Mucosa of gallbladder (tissue), 1 donor: ENCODE results near the gene SNX18. TPM values are rescaled to one million over a fixed set of nuclear protein-coding genes. Genes with fewer than 3 reads are reported as not detected.

Source experiments
- DNase-seq: peaks from one replicate; pipeline ENCODE4 v3.0.0-alpha.2; 2020; ENCODE audit warnings: low spot score
- total RNA-seq: library from RNA; stranded (reverse); gene quantifications from one replicate; pipeline ENCODE4 v1.2.1, GENCODE V29; 2021
- donor health status: DM: no; HTN: no; CAD: no.

Gene SNX18
- total RNA-seq, 1 donor from 2014 or later: 49.9 TPM

DNA sequence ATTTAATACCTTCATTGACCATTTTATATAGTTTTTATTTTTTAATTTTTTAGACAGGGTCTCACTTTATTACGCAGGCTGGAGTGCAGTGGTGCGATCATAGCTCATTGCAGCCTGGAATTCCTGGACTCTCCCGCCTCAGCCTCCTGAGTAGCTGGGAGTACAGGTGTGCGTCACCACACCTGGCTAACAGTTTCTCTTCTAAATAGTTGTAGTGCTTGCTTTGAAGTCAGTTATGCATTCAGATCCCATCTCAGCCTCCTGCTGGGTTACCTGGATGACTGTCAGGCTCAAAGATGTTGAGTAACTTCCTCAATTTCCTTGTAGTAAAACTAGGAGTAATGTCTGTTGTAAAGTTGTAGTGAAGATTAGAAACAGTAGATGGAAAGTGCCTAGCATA lies 21.4 kb downstream of the SNX18 start:
- DNase-seq: no peak

DNA sequence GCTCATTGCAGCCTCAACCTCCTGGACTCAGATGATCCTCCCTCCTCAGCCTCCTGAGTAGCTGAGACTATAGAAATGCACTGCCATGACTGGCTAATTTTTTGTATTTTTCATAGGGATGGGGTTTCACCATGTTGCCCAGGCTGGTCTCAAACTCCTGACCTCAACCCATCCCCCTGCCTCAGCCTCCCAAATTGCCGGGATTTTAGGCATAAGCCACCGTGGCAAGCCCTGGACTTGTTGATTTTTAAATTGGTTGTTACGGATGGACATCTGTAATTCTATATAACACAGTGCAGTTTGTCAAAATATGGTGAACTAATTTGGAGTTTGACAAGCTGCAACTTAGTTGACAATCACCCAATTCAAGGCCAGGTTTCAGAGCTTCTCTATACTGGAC lies 22.7 kb downstream of the SNX18 start:
- no peak for DNase-seq

DNA sequence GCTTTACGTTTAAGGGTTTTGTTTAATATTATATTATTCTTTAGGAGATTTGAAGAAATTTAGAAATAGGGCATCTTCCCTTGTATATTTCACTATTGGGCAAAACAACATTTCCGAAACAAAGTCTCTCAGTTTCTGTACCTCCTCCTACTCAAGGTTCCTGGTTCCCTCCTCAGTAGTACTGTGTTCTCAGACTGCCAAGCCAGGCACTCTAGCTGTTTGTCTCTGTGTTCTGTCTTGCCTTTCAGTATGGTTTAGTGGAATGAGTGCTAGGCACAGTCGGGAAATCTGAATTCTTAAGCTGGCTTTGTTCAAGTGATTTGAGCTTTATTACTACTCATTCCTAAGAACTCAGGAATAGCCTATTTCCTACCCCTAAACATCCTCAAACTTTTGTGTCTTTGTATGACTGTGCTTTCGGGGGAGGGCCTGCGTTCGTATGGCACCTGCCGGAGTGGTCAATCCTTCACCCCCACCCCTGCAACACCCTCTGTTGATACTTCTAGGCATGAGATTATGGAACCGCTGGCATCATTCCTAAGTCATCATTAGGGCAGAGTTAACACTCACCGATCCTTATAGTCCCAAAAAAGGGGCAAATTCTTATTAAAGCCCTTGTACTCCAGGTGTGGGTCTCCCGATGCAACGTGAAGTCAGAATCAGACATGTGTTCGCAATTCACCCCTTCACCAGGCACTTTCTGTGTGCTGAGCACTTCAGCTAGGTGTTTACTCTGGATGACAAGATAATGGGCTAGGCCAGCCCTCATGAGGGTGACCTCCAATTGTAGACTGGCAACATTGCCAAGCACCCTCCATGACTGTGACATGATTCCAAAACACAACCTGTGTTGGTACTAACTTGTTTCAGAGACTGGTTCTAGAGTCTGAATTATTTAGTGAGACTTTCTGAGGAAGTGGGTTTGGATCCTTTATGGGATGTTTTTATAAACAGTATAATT lies 24.5 kb downstream of the SNX18 start:
- no peak for DNase-seq

DNA sequence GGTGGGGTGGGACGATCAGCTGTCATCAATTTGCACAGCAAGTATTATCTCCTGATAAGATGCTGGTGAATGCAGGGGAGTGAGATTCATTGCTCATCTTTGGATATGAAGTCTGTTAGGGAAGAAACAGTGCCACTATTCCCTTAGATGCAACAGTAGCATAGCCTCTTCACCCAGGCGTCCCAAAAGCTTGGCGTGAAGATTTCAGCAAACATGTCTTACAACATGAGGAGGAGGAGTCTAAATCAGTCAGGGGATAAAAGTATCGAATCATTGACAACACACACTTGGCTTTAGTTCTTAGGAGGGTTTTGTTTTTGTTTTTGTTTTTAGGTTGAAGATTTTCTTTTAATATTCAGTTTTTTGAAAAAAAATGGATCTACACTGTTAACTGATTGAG lies 26.5 kb downstream of the SNX18 start:
- DNase-seq: no peak

DNA sequence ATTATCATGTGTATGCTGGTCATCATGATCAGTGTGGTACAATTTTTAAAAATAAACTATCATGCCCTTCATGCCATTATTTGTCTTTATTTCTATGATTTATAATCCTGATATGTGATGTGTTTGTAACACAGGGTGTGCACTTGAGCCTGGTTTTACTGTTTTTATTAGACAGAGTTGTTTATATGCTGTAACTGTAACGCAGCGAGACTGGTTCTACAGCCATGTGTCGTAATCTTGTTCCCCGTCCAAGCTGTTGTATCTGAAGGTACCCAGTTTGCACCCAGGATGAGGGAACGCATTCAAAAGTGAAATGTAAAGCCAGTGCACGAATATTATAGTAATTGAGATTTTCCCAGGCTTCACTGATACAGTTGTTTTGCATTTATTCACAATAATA lies 28.2 kb downstream of the SNX18 start:
- DNase-seq: no peak

DNA sequence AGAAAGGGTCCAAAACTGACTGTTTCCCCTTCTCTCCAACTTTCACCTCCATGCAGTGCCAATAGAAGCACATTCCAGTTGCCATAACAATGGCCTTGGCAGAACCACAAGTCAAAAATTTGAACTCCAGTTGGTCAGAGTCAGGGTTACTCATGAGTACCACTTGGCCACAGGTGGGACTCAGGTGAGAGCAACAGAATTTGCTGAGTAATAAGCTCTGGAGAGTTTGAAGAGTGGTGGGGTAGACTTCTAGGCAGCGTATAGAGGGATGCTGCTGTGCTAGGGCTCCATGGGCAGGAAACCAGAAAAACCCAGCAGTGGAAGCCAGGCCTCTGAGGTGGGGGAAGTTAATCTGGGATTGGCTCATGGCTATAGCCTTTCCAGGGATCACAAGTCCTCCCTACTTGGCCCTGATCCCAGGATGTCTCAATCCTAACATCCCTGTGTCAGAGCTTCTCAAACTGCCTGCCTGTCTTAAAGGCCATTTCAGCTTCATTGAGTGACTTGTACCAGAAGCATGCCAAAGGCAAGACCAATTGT lies 30.2 kb downstream of the SNX18 start:
- DNase-seq: peak; percentile 37

DNA sequence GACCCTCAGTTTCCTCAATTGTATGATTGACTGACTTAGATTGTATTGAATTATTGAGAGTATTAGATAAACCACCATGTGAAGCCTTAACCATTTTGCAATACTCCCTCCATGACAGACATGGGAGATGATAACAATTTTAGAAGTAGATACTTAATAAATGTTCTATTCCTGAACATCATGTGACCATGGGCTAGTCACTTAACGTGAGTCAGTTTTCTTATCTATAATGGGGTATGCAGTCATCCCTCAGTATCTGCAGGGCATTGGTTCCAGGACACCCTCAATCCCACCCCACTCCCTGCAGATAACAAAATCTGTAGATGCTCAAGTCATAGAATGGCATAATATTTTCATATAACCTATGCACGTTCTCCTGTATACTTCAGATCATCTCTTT lies 31.0 kb downstream of the SNX18 start:
- DNase-seq: no peak

DNA sequence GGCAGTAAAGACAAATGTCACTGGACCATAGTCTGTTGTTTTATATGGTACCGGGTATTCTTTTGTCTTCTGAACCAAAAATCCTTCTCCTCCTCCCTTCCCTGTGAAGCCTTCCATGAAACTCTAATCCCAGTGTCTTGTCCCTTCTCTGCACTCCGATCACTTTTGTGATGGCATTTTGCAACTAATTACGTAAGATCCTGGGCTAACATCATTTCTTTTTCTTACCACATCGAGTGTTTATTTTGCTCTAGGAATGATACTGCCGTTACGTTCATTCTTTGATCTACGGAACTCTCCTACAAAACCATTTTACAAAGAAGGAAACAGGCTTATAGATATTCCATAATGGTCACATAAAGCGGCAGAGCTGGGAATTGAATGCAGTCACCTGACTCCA lies 33.7 kb downstream of the SNX18 start:
- no peak for DNase-seq

DNA sequence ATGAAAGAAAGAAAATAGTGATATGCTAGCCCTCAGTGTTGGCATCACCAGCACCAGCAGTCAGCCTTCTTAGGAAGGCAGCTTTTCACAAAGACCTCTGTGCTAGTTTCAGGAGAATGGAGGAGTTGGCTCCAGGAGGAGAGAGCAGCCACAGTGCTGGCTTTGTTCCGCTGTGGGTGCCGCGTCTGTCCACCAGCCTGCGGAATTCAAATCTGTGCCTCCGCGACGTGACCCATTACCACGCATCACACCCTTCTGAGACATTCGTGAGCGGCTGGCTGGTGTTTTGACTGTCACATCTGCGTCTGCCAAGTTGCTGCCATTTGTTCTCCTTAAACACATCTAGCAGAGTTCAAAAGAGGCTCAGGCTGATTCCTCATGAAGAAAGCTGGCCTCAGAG lies 34.4 kb downstream of the SNX18 start:
- DNase-seq: no peak

DNA sequence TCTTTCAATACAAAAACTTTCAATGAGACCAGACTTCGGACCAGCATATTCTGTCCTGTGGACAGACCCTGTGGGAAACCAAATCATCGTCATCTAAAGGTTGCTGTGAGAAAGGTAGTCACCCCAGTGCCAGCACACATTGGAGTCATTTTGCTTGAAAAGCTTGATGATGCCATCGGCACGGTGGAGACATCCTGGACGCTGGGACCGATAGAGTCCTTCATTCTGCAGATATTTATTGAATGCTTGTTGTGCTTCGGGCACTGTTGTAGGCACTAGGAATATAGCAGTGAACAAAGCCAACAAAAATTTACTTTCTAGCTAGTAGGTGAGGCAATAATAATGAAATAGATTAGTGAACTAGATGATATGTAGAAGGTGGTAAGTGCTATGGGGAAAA lies 34.9 kb downstream of the SNX18 start:
- no peak for DNase-seq

DNA sequence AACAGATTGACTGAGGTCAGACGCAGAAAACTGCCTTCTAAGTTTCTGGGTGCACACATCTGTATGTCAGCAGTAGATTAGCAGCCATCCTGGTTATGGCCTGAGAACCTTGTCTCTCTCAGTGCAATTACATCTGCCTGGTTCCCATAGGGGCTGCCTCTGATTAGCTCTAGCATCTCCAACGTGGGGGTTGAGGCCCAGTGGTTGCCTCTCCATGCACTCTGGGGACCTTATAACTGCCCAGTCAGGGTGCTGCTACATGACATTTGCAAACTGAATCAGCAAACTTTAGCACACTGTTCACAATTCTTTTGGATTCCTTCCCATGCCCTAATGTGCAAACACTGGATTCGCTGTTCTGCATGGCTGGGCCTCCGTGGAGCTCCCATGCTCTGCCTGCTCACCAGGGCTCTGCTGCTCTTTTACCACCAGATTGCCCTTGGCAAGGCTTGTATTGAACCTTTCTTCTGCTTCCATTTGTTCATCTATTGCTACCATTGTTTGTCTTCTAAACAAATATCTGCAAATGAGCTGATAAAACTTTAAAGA lies 36.2 kb downstream of the SNX18 start:
- DNase-seq: no peak

DNA sequence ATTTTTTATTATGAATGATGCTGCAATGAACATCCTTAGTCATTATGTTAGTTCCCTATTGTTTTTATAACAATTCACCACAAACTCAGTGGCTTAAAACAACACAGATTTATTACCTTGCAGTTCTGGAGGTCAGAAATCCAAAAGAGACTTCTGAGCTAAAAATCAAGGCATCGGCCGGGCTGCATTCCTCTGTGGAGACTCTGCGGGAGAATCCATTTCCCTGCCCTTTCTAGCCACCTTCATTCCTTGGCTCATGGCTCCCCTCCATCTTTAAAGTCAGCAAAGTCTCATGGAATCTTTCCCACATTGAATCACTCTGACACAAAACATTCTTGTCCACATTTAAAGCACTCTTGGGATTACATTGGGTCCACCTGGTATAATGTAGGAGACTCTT lies 38.6 kb downstream of the SNX18 start:
- no peak for DNase-seq

DNA sequence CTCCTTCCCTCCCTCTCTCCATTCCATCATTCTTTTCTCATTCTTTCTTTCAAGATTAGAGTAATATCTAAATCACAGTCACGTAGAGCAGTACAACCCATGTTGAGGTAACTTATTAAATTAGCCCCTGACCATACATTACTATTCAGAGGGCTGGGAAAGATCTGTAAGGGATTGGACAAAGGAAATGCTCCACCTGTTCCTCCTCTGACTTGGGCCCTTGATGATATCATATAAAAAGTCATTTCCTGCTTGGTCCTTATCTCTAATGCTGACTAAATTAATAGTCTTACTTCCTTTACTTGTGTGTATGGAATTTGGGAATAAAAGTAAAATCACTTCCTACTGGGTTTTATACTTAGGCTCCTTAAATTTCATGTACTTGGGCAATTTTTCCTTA lies 40.8 kb downstream of the SNX18 start:
- no peak for DNase-seq

DNA sequence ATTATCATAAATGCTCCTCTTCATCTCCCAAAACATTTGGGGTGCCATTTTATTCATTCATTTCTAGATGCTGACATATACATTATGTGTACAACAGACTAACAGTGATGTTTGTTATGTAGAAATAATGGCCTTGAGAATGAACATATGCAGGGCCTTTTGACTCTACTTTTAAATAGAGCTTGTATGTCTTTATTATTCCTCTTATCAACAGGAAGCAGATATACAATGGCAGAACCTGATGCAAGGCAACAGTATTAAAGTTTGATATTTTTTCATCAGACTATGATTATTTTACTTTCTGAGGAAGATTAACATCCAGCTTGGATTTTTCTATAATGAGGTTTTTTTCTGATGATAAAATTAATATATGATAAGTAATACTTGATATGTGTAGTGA lies 44.1 kb downstream of the SNX18 start:
- no peak for DNase-seq

DNA sequence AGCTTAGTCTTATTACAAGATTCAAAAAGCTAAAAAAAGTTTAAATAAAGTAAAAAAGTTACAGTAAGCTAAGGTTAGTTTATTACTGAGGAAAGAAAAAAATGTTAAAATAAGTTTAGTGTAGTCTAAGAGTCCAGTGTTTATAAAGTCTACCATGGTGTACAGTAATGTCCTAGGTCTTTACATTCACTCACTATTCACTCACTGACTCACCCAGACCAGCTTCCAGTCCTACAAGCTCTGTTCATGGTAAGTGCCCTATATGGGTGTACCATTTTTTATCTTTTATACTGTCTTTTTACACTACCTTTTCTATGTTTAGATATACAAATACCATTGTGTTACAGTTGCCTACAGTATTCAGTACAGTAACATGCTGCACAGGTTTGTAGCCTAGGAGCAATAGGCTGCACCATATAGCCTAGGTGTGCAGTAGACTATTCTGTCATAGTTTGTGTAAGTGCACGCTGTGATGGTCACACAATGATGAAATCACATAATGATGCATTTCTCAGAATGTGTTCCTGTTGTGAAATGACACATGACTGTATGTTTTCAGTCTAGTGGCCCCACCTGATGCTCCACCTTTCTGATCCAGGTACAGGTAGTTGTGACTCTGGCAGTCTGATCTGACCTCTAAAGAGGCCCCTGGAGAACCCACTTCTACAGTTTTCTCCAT lies 45.7 kb downstream of the SNX18 start:
- DNase-seq: no peak

DNA sequence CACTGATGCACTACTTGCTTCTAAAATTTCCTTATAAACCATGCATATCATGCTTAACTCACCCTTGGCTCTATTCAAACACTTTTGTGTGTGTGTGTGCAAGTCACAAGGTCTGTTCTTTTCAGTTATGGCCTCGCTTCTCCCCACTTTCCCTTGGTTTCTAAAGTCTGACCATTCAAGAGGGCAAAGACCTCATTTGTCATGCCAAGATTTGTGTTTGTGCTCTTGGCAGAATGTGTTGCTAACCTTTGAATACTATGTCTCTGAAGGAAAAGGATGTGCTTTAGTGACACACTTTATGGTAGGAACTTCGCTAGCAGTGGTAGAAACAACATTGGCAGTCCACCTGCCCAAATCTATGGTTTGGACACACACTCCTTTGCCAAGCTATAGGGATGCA lies 50.4 kb downstream of the SNX18 start:
- no peak for DNase-seq

DNA sequence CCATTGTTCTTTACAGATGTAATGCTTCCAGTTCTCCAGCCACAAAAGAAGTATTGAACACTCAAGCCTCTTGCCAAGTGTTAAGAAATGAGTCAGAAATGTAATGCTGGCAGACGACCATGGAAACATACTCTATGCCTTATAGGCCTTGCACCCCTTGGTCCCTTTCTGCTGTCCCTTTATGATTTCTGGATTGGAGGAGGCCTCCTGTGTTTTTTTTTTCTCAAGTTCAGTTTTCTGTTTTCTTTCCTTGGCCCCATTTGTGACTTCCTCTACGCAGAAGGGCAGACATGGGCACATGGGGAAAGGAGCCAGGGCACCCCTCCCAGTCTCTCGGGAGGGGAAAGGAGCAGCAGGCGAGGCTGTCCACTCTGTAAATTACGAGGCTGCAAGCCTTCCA lies 53.4 kb downstream of the SNX18 start:
- DNase-seq: no peak

DNA sequence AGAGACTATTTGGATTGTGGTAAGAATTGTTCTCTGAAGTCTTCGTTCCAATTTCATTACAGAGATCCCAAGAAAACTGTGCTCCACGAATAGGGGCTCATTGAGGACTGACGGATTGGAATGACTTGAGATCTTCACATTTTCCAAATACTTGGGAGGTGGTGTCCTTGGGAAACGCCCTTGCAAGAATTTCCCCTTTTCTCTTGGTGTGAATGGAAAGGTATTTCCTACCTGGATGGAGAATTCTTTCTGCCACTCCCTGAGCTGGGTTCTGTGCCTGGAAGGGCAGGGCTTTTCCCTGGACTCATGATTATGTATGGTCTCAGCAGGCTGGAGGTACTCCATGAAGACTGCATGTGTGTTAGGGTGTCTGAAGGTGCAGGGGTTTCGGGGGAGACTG lies 53.9 kb downstream of the SNX18 start:
- DNase-seq: no peak

DNA sequence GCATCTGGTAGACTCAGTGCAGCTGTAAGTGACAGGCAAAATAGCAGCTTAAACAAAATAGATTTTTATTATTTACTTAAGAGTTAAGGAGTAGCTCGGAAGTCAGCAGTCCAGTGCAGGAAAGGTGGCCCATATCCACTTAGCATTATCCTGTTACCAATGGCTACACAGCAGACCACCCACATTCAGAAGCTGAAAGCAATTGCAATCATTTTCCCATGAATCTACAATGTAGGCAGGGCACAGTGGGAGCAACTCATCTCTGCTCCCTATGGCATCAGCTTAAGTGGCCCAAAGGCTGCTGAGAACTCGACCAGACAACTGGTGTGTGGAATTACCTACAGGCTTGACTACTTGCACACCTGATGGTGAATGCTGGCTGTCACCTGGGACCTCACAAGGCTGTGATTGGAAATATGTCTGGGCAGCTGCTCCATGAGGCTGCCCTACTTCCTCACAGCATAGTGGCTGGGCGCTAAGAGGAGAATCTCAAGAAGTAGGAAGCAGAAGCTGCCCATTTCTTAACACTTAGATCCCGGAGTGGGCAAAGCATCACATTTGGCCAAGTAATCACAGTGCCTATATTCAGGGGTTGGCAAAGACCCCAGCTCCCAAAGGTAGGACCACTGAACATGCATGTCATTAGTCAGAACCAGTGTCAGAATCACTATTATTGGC lies 56.4 kb downstream of the SNX18 start:
- DNase-seq: no peak

DNA sequence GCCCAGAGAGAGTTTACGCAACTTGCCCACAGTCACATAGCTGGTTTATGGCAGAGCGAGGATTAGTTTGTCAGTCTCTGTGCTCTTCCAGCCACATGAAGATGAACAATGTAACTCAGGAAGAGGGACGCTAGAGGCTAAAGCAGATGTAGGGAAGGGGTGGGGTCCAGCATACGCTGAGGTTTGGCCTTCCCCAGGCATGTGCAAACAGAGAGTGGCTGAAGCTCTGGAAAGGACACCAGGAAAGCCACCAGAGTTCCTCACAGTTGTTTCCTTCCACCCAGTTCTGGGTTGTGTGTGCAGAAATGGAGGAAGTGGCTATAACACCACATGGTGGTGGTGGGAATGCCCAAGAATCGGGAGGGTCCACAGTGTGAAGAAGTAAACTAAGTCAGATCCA lies 60.0 kb downstream of the SNX18 start:
- DNase-seq: no peak

DNA sequence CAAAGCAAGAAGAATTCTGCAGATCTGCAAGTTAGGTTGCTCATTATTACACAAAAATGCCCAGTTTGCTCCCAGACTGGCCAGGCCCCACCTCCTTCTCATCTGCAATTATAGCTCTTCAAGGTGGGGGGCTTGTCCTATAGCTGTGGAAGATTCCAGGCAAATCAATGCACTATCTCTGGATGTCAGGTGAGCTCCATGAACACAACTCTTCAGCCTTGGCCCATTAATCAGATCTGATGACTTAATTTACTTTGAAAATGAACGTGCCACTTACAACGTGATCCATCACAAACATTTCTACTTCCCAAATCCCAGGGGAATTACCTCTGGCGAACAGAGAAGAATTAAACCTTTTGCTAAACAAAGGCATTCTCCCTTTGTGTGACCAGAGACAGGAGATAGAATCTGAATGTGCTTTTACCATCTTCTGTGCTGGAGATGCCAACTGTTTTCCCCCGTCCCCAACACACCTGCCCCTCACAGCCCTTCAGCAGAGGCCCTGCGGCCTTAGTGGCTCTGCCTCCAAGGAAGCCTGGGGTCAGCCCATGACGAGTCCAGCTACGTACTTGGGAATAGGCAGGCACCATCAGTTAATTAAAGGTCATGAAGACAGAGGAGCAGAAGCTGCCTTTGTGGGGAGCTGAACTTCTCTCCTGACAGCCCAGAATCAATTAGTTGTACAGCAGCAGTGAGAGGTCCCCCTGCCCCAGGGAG lies 60.5 kb downstream of the SNX18 start:
- DNase-seq: no peak
